ENCODE results near the gene RFX7. TPM values are rescaled to one million over a fixed set of nuclear protein-coding genes. Genes with fewer than 3 reads are reported as not detected.

The RFX7 gene
- 10 to 100 TPM; 34.4 to 34.7 TPM for total RNA-seq

GRCh38 chr15:56243163-56244037, at the start of gene RFX7:
TSS of gene RFX7 (minus strand) at chr15:56243879. CDS start at chr15:56243285, 594 bp downstream.

Other genes with a start within 250 kb of the RFX7 start
- gene TEX9, start 121.5 kb upstream of the RFX7 start, total RNA-seq: under 1 TPM; 0.41 to 0.83 TPM
- not detected for gene MNS1, start 221.3 kb upstream of the RFX7 start, total RNA-seq